Lower leg skin (tissue), 4 donors: ENCODE measurements around the gene ACKR3. TPM values are rescaled to one million over a fixed set of nuclear protein-coding genes. Genes with fewer than 3 reads are reported as not detected.

Experiments
- DNase-seq, 2 donors: peaks; one replicate each; pipeline ENCODE4 v3.0.0-alpha.2; 2019; ENCODE audit warnings: low spot score in 2 of 2
- H3K4me3 ChIP-seq: fragments of 200-600 bp; sonication (generic); 2 replicates; pipeline ENCODE4 v1.5.1; 2017; ENCODE audit warnings: mild to moderate bottlenecking, low read depth; ENCODE audit not compliant: poor library complexity, severe bottlenecking
- CTCF ChIP-seq, 3 donors: fragments of 450-650 bp; IDR thresholded peaks; one replicate each; pipeline ENCODE4 v1.5.1; 2016; ENCODE audit warnings: antibody characterized with exemption in 3 of 3, mild to moderate bottlenecking in 3 of 3, moderate library complexity in 2 of 3
- POLR2A ChIP-seq, 2 donors: fragments of 450-650 bp; IDR thresholded peaks; one replicate each; pipeline ENCODE4 v1.6.1; 2016 to 2017; ENCODE audit warnings: antibody characterized with exemption in 2 of 2, mild to moderate bottlenecking in 1 of 2, moderate library complexity in 1 of 2
- WGBS, 2 donors: methylation state at CpG; one replicate each; pipeline ENCODE4 v1.1.5; 2018; 5-methylcytosine and 5-hydroxymethylcytosine counted together
- intact Hi-C: fragments of 100-400 bp; cut with DNase I; formaldehyde crosslinking; loops from one replicate; pipeline ENCODE4 v1.15.0; 2023; ENCODE audit warnings: low total_unique reads
- total RNA-seq, 4 donors: library from RNA; depleted of rRNA; stranded (reverse); fragments of >200 nt; gene quantifications; one replicate each; pipeline ENCODE4 v1.1.0, GENCODE V29; 2016

The ACKR3 gene
- total RNA-seq, 4 donors from 2014 or later: 6.7 to 25.0 (median 16.7) TPM

GRCh38 chr2:236575510-236575909, 5.9 kb downstream of the ACKR3 start:
- no peak for TF ChIP-seq CTCF (IDR thresholded peaks at IDR 0.05)
- intact Hi-C loops: no loop called here
- no peak overlapping the region for H3K4me3 ChIP-seq
- 68 to 78% methylated on average over 11 of the region's 11 CpGs for WGBS, 2 donors
- peak in 1 of 2 donors; percentile 29 for DNase-seq

- TF ChIP-seq CTCF (IDR thresholded peaks at IDR 0.05) (no peak), POLR2A (IDR thresholded peaks at IDR 0.05) (no peak)
- 68 to 75% methylated on average over 8 of the region's 8 CpGs for WGBS, 2 donors
- no peak overlapping the region for H3K4me3 ChIP-seq
- DNase-seq: peak in 1 of 2 donors; percentile 85
- intact Hi-C loops: no loop called here
Observed at GRCh38 chr2:236576087-236576486, 6.5 kb downstream of the ACKR3 start.

- H3K4me3 ChIP-seq: no peak overlapping the region
- 75 to 77% methylated on average over 11 of the region's 11 CpGs for WGBS, 2 donors
- DNase-seq: peak in 1 of 2 donors; percentile 81
- intact Hi-C loops: no loop called here
- TF ChIP-seq CTCF (IDR thresholded peaks at IDR 0.05) (no peak), POLR2A (IDR thresholded peaks at IDR 0.05) (no peak)
Observed at GRCh38 chr2:236576953-236577352, 7.3 kb downstream of the ACKR3 start.

- intact Hi-C loops: no loop called here
- 70 to 71% methylated on average over 22 of the region's 22 CpGs for WGBS, 2 donors
- no peak overlapping the region for H3K4me3 ChIP-seq
- peak in 1 of 2 donors; percentile 86 for DNase-seq
- TF ChIP-seq CTCF (IDR thresholded peaks at IDR 0.05): no peak
- no peak for TF ChIP-seq POLR2A (IDR thresholded peaks at IDR 0.05)
Observed at GRCh38 chr2:236577481-236578410, 8.1 kb downstream of the ACKR3 start.

GRCh38 chr2:236578411-236578846, 8.8 kb downstream of the ACKR3 start:
- H3K4me3 ChIP-seq: no peak overlapping the region
- intact Hi-C loops: no loop called here
- 79 to 86% methylated on average over 14 to 15 of the region's 15 CpGs for WGBS, 2 donors
- peak in 1 of 2 donors; percentile 85 for DNase-seq
- no peak for TF ChIP-seq CTCF (IDR thresholded peaks at IDR 0.05)
- TF ChIP-seq POLR2A (IDR thresholded peaks at IDR 0.05): no peak
